Lower leg skin (tissue), 4 donors: ENCODE data around the gene TMEM235. TPM values are rescaled to one million over a fixed set of nuclear protein-coding genes. Genes with fewer than 3 reads are reported as not detected.

Experiments used
- DNase-seq, 2 donors: peaks; one replicate each; pipeline ENCODE4 v3.0.0-alpha.2; 2019; ENCODE audit warnings: low spot score in 2 of 2
- H3K4me3 ChIP-seq: fragments of 200-600 bp; sonication (generic); 2 replicates; pipeline ENCODE4 v1.5.1; 2017; ENCODE audit warnings: mild to moderate bottlenecking, low read depth; ENCODE audit not compliant: poor library complexity, severe bottlenecking
- POLR2A ChIP-seq, 2 donors: fragments of 450-650 bp; IDR thresholded peaks; one replicate each; pipeline ENCODE4 v1.6.1; 2016 to 2017; ENCODE audit warnings: antibody characterized with exemption in 2 of 2, mild to moderate bottlenecking in 1 of 2, moderate library complexity in 1 of 2
- WGBS, 2 donors: methylation state at CpG; one replicate each; pipeline ENCODE4 v1.1.5; 2018; 5-methylcytosine and 5-hydroxymethylcytosine counted together
- intact Hi-C: fragments of 100-400 bp; cut with DNase I; formaldehyde crosslinking; loops from one replicate; pipeline ENCODE4 v1.15.0; 2023; ENCODE audit warnings: low total_unique reads
- total RNA-seq, 4 donors: library from RNA; depleted of rRNA; stranded (reverse); fragments of >200 nt; gene quantifications; one replicate each; pipeline ENCODE4 v1.1.0, GENCODE V29; 2016
- TF ChIP-seq, protein P1 (sequence below), 3 donors: fragments of 450-650 bp; IDR thresholded peaks; one replicate each; pipeline ENCODE4 v1.5.1; 2016; ENCODE audit warnings: antibody characterized with exemption in 3 of 3, mild to moderate bottlenecking in 3 of 3, moderate library complexity in 2 of 3

Gene TMEM235
- total RNA-seq, 4 donors from 2014 or later: not detected

- intact Hi-C loops: no loop called here
- TF ChIP-seq, protein P1, sequence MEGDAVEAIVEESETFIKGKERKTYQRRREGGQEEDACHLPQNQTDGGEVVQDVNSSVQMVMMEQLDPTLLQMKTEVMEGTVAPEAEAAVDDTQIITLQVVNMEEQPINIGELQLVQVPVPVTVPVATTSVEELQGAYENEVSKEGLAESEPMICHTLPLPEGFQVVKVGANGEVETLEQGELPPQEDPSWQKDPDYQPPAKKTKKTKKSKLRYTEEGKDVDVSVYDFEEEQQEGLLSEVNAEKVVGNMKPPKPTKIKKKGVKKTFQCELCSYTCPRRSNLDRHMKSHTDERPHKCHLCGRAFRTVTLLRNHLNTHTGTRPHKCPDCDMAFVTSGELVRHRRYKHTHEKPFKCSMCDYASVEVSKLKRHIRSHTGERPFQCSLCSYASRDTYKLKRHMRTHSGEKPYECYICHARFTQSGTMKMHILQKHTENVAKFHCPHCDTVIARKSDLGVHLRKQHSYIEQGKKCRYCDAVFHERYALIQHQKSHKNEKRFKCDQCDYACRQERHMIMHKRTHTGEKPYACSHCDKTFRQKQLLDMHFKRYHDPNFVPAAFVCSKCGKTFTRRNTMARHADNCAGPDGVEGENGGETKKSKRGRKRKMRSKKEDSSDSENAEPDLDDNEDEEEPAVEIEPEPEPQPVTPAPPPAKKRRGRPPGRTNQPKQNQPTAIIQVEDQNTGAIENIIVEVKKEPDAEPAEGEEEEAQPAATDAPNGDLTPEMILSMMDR (IDR thresholded peaks at IDR 0.05): no peak
- no peak for TF ChIP-seq POLR2A (IDR thresholded peaks at IDR 0.05)
- no peak for DNase-seq
- H3K4me3 ChIP-seq: no peak overlapping the region
- 94 to 95% methylated on average over 10 of the region's 10 CpGs for WGBS, 2 donors
Measured at GRCh38 chr17:78265121-78265520, 33.7 kb downstream of the TMEM235 start.

DNA sequence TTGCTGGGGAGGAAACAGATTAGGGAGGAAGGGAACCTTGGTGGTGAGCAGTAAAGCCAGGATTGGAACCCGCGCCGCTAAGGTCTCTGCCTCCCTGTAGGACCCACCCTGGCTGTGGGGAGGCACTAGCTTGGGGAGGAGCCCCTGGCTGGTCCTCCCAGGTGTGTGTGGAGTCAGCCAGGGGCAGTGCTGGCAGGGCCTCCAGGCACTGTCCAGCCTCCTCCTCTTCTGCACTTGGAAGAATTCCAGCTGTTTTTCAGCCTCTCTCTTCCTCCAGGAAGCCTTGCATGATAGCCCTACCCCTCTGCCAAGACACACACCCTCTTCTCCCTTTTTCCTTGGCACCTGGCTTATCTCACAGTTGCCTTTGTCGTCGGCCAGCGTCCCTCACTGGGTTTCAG is 34.8 kb downstream of the TMEM235 start:
- intact Hi-C loops: no loop called here
- H3K4me3 ChIP-seq: no peak overlapping the region
- DNase-seq: no peak
- no peak for TF ChIP-seq POLR2A (IDR thresholded peaks at IDR 0.05)
- TF ChIP-seq, protein P1 (IDR thresholded peaks at IDR 0.05): no peak
- WGBS, 2 donors: 86 to 89% methylated on average over 6 of the region's 6 CpGs

GRCh38 chr17:78266771-78267170 is 35.3 kb downstream of the TMEM235 start:
- 81 to 88% methylated on average over 8 to 9 of the region's 9 CpGs for WGBS, 2 donors
- no peak for DNase-seq
- TF ChIP-seq, protein P1 (IDR thresholded peaks at IDR 0.05): no peak
- no peak for TF ChIP-seq POLR2A (IDR thresholded peaks at IDR 0.05)
- H3K4me3 ChIP-seq: no peak overlapping the region
- intact Hi-C loops: no loop called here

- no peak for DNase-seq
- no peak overlapping the region for H3K4me3 ChIP-seq
- 82 to 88% methylated on average over 26 of the region's 26 CpGs for WGBS, 2 donors
- no peak for TF ChIP-seq POLR2A (IDR thresholded peaks at IDR 0.05)
- TF ChIP-seq, protein P1 (IDR thresholded peaks at IDR 0.05): no peak
- intact Hi-C loops: no loop called here
Measured at GRCh38 chr17:78267253-78268073, 36.0 kb downstream of the TMEM235 start.

DNA sequence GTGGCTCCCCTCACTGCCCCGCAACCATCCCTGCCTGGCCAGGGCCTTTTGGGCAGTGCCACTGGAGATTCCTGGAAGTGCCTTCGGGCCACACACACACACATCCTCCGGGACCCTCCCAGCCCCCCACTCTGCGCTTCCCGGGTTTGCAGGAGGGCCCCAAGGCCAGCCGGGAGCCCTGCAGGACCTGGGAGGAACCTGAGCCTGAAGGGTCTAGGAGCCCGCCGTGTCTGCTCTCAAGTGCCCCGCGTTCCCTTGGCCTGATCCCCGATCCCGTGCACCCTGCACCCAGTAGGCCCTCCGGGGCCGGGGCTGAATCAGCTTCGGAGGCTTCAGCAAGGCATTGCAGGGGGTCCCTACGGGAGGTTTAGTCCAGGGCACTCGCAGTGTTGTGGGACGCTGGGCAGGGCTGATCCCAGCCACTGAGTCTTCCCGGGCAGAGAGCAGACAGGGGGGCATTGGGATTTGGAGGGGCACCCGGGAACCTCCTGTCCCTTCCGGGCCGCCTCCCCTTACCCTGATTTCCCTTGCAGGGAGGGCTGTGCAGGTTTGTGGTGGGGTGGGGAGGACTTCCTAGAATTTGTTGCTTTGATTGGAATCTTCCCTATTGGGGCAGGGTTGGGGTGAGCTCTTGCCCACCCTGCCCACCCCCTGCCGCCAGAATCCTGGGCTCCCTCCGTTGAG is 36.9 kb downstream of the TMEM235 start:
- intact Hi-C loops: no loop called here
- no peak overlapping the region for H3K4me3 ChIP-seq
- WGBS, 2 donors: 52 to 54% methylated on average over 17 to 23 of the region's 24 CpGs
- no peak for DNase-seq
- TF ChIP-seq, protein P1 (IDR thresholded peaks at IDR 0.05): no peak
- no peak for TF ChIP-seq POLR2A (IDR thresholded peaks at IDR 0.05)
